Stimulated activated naive CD4-positive, alpha-beta T cell treated with Interleukin-2 at 50 U/mL for 16 hours (primary cell): ENCODE data around the gene EGFL8.
"Not testable (repeated sequence)": the region's sequence is repeated elsewhere in the genome, so short reads cannot be mapped to it uniquely, and the experiment has no call there.

ENCODE experiments used
- DNase-seq: peaks from one replicate; lab custom pipeline; 2025; lab: John Stamatoyannopoulos, UW

EGFL8 gene

DNA sequence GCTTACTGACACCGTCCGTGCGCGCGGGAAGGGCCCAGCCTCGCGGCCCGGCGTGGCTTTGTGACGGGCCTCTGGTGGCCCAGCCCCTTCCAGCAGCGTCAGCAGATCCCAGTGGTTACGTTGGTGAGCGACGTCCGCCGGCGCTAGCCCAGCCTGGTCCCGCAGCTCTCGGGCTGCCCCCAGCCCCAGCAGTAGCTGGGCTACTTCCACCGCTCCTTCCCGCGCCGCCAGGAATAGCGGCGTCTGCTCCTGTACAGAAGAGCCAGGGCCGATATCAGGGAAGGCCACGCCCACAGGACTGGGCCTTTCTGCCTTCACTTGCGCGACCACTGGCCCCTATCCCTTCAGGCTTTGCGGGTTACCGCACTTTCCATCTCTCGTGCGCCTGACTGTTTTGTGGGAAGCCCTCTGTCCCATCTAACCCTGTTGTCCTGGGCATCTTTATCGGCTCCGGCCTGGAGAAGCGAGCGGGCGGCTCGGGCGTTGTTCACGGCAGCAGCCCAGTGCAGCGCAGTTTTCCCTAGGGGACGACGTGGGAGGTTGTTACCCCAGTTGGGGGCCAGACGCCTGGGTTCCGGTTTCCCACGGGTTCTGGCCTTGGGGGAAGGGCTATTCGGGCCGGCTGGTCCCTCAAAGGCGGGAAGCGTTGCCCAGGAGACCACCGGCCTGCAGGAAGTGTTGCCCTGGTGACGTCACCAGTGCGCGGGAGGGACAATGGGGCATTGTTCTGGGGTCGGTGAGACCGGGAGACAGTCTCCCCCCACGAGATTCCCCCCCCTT, 31.7 kb downstream of the EGFL8 start:
- DNase-seq, result peak; percentile 55

DNA sequence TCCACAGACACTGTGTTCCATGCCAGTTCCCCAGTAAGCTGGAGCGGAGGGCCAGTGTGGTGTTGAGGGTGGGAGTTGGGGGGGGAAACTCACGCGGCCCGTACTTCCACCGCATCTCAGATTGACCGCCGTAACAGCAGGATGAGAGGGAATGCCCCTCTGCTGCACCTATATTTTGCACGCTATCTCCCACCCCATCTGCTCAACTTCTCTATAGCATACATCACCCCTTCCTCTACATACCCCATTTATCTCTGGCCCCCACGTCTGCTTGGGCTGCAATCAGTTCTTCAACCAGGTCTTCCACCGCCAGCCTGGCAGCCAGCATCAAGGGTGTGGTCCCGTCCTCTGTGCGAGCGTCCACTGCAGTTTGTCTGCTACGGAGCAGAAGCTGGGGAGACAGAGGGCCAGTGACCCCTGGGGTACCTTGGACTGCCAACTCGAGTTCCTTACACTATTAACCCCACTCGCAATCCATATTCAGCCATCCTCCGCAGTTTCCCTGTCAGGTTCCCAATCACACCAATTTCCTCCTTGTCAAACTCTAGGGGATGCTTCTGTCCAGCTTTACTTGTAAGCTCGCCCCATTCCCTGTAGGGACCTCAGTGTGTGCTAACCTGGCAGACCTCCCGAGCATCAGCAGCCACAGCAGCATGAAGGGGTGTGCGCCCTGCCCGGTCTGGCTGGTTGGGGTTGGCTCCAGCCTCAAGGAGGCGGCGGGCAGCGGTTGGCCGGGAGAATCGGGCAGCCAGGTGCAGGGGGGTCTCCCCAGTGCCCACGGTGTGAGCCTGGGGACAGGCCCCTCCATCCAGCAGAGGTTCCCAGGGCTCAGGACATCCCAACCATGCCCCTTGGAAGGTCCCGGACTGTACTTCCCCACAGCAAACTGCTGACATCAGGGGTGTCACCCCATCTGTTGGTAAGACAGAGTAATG, 32.6 kb downstream of the EGFL8 start:
- DNase-seq, result no peak

DNA sequence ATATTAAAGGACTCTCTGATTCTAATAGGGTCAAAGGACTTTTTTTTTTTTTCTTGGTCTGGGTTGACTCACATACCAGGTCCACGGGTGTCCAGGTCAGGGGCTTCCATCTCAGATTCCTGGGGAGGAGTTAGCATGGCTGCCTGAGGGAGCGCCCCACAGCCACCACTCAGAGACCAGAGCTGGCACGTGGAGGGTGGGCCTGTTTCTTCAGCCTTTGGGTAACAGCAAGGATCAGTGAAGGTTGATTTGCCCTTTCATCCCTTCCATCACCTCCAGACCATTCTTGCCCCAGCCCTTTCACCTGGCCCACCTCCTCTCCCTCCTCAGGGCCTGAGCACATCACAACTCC, 33.9 kb downstream of the EGFL8 start:
- no peak for DNase-seq

DNA sequence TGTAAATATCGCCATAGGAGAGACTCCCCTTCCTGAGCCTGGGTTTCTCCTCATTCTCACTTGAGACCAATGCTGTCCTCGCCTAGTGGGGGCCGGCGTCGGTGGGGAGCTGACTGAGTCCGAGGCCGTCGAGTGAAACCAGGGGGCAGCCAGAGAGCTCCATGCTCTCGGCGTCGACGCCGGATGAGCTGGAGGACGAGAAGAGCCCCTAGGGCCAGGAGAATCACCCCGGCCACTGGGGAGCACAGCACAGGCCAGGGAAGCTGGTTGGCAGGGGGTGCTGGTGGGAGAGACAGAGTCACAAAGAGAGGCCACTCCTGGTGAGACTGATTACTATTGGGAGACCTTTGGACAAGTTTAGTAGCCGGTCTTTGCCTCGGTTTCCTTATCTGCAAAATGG, 34.5 kb downstream of the EGFL8 start:
- DNase-seq, result no peak

DNA sequence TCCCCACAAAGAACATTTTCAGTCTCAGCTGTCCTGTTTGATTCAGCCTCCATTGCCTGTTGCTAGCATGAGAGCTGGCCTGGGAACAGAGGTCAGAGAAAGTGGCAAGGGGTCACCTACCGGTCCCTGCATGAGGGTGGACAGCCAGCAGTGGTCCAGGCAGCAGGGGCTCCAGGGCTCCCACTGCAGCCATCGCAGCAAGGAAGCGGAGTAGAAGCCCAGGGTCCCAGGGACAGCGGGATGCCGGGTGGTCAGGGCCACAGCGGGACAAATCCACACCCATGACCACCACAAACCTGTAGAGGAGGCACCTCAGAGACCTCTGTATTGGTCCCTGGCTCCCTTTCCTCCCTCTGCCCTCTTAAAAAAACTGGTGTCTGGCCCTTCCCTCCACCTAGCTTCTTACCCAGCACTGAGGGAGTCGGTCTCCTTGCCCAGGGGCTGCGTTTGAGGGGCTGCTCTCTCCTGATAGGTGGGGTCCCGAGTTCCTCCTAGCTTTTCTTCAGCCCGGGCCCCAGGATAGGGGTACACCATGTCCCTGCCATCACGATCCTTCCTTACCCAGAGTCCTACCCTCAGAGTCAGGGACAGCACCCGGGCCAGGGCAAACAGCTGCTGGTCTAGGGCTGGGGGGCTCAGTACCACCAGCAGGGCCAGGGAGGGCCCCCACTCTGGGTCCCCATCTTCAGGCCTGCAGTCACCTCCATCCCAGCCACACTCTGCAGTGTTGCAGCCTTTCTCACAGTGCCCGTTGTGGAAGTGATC, 36.5 kb downstream of the EGFL8 start:
- DNase-seq, result no peak

DNA sequence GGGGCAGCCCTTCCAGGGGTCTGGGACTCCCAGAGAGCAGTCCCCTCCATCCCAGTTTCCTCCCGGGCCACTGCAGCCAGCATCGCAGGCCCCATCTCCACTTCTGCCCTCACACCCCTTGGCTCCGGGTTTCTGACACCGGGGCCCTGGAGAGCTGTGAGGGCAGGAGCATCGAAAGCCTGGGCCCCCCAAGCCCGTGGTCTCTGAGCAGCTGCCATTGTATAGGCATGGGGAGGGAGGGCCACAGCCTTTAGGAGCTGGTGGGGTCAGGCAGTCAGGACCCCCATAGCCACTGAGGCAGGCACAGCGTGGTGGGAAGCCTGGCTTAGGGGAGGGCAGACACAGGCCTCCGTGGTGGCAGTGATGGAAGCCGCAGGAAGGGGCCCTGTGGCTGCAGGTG, 37.8 kb downstream of the EGFL8 start:
- no peak for DNase-seq

DNA sequence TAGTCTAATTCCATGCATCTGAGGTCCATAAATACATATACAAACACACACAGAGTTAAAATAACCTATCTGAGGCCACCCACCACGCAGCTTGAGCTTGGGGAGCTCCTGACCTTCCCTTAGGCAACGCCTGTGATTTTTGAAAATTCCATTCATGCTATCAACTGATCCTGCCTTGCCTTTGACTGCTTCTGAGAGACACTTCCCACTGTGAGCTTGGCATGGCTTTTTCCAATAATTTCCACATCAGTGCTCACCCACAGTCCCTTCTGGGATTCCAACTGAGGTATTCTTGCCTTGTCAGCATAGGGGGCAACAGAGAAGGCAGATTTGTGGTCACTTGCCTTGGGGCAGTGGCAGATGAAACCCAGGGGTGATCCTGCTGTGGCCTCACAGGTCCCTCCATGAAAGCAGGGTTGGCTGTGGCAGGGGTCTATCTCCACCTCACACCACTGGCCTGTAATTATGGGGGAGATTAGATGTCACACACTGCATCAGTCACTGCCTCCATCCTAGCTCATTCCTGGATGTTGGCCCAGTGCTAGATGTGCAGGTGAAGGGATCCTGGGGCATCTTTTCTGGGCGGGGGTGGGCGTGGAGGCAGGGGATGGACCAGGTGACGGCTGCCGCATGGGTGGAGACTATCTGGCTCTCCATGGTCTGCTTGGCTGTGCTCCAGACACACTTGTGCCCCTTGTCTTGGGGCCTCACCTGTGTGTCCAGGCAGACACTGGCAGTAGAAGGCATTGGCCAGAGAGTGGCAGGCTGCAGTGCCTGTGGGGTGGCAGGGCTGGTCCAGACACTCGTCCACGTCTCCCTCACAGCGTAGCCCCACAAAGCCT, 39.3 kb downstream of the EGFL8 start:
- no peak for DNase-seq

DNA sequence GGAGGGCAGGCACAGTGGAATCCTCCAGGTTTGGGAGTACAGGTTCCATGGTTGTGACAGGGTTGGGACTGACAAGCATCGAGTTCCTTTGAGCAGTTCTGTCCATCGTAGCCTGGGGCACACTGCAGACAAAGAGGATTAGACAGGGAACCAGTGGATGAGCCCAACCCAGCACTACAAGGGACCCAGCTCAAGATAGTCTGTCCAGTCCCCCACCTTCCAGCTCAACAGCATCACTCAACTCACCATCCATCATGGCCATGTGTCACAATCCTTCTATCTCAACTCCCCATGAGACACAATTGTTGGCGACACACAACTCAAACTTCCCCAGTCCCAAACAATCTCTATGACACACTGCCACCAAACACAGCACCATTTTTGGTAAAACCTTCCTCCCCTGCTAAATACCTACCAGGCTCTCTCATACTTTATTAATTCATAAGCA, 39.9 kb downstream of the EGFL8 start:
- no peak for DNase-seq

DNA sequence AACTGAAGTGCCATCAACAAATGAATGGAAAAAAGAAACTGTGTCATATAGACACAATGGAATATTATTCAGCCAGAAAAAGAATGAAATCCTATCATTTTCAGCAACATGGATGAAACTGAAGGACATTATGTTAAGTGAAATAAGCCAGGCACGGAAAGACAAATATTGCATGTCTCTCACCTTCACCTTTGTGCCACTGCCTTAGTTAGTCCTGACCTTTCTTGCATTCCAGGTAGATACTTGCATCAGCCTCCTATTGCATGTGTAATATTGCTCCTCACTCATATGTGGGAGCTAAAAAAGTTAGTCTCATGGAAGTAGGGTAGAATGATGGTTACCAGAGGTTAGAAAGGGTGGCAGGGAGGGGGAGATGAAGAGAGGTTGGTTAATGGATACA, 44.6 kb downstream of the EGFL8 start:
- DNase-seq, result no peak

DNA sequence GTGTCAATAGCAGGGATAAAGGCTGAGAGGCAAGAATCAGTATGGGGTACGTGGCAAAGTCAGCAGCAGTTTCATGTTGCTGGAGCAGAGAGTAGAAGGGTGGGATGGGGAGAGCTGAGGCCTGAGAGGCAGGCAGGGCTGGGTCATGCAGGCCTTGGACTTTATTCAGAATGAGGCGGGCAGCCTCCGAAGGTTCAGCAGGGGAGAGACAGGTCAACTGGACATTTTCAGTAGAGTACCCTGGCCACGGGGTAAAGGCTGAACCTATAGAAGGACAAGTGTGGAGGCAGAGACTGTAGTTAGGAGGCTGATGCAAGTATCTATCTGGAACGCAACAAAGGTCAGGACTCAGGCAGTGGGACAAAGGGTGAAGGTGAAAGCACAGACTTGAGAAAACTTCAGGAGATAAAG, 45.8 kb downstream of the EGFL8 start:
- DNase-seq, result no peak

DNA sequence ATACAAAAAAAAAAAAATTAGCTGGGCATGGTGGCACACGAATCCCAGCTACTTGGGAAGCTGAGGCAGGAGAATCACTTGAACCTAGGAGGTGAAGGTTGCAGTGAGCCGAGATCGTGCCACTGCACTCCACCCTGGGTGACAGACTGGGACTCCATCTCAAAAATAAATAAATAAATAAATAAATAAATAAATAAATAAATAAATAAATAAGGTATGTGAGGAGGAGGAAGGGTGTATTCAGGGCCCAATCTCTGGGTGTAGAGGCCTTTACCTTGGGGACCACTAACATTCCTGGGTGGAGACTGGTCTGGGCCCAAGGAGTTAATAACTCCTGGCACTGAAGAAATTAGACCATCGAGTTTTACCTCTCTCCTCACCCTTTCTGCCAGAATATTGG, 47.0 kb downstream of the EGFL8 start:
- not testable (repeated sequence) for DNase-seq

DNA sequence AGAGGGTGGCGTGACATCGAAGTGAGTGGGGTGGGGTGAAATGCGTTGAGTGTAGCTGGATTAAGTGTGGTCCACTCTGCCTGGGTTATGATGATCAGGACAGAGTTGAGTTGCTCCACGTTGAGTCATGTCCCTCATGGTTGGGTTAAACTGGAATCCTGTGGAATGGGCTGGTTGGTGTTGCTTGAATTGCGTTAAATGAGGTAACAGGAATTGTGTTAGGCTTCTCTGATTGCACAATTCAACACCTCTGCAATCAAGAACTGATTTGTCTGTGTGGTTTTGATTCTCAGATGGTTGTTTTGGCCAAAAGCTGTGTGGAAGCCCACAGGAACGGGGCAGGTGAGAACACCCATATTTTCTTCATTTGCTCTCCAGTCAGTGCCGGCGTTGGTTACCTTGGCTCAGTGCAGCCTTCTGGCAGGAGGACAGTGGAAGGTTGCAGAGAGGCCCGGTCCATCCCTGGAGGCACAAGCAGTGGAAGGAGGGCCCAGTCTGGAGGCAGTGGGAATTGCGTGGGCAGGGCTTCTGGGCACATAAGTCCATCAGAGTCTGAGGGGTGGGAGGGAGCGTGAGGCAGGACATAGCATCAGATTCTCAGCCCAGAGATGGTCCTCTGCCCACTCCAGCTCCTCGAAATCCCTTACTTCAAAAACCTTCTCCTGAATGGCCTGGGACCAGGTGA, 47.8 kb downstream of the EGFL8 start:
- no peak for DNase-seq

DNA sequence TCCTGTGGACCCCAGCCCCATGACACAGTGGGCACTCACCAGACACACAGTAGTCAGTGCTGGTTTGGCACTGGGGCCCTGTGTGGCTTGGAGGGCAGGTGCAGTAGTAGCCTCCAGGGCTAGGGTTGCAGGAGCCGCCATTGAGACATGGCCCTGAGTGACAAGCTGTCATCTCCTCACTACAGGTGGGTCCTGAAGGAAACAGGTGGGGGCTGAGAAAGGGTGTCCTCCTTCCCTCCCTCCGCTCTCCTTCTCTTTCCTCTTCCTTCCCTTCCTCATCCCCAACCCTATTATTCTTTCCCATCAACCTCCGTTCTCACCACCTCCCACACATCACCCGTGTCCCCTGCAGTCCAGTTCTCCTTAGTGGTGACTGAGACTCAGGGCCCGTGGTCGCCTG, 49.3 kb downstream of the EGFL8 start:
- no peak for DNase-seq

DNA sequence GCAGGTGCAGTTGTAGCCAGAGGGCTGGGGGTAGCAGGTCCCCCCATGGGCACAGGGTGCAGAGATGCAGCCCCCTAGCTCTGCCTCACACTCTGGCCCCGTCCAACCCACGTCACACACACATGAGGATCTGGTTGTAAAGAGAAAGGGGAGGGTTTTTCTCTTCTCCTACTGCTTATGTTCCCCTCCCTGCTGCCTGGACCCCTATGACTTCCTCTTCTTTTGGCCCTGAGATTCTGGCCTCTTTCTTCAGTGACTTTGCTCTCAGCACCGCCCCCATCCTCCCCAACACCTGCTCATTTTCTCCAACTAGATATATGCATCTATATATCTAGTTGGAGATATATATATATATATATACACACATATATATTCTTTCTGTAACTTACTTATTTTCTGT, 49.7 kb downstream of the EGFL8 start:
- no peak for DNase-seq

DNA sequence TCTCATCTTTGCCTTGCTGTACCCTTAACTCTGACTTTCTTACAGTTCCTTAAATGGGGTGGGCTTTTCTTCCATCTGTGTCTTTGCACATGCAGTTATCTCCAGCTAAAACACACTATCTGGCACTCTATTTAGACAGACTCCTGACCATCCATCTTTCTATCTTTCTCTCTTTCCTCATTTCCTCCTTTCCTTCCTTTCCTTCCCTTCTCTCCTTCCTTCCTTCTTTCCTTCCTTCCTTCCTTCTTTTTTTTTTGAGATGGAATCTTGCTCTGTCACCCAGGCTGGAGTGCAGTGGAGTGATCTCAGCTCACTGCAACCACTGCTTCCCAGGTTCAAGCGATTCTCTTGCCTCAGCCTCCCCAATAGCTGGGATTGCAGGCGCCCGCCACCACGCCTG, 51.2 kb downstream of the EGFL8 start:
- no peak for DNase-seq

DNA sequence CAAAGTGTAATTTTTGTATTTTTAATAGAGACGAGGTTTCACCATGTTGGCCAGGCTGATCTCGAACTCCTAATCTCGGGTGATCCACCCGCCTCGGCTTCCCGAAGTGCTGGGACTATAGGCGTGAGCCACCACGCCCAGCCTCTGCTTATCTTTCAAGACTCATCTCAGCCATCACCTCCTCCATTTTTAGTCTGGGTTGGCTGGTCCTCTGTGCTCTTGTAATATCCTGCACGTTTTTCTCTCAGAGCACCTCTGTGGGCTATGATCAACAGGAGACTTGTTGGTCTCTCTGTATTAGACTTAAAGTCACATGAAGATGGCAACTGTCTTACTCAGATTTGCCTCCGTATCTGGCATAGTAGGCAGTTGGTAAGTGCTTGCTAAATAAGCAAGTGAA, 51.9 kb downstream of the EGFL8 start:
- no peak for DNase-seq

DNA sequence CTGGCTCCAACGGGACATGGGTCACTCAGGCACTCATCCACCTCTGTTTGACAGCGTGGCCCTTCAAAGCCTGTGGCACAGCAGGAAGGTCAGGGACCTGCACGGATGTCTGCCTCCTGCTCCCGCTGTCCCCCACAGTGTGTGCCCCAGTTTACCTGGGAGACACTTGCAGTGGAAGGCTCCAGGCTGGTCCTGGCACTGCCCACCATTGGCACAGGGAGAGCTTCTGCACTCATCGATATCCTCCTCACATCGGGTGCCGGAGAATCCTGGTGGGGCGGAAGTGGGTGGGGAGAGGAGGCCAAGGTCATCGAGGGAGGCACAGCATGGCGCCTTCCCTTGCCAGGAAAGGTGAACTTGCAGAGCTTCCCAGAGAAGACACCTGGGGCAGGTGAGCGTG, 52.6 kb downstream of the EGFL8 start:
- DNase-seq, result no peak
